Large intestine (tissue), 3 donors: ENCODE data around the gene RPA1. TPM values are rescaled to one million over a fixed set of nuclear protein-coding genes. Genes with fewer than 3 reads are reported as not detected.
"Not testable (repeated sequence)": the region's sequence is repeated elsewhere in the genome, so short reads cannot be mapped to it uniquely, and the experiment has no call there.

Experiments used
- DNase-seq, 2 donors: peaks; one replicate each; pipeline versions ENCODE4 v3.0.0 to v3.0.0-alpha.2; 2013
- H3K27ac ChIP-seq: one replicate; pipeline ENCODE4 v1.5.1; 2013; ENCODE audit warnings: low read length
- H3K27me3 ChIP-seq: 2 replicates; pipeline ENCODE4 v1.6.1; 2013; ENCODE audit warnings: low read length; ENCODE audit not compliant: control insufficient read depth, insufficient read depth
- H3K36me3 ChIP-seq: 2 replicates; pipeline ENCODE4 v1.6.1; 2013; ENCODE audit warnings: low read length; ENCODE audit not compliant: control insufficient read depth, insufficient read depth
- H3K4me1 ChIP-seq: one replicate; pipeline ENCODE4 v1.6.1; 2013; ENCODE audit warnings: low read length; ENCODE audit not compliant: control insufficient read depth, insufficient read depth
- H3K4me3 ChIP-seq: one replicate; pipeline ENCODE4 v1.5.1; 2013; ENCODE audit warnings: low read length
- H3K9me3 ChIP-seq: one replicate; pipeline ENCODE4 v1.6.1; 2013; ENCODE audit warnings: mild to moderate bottlenecking, low read depth, low read length, moderate library complexity; ENCODE audit not compliant: control insufficient read depth
- WGBS: methylation state at CpG from one replicate; pipeline ENCODE4 v1.1.5; 2013; ENCODE audit warnings: low lambda C conversion rate; ENCODE audit not compliant: insufficient coverage; 5-methylcytosine and 5-hydroxymethylcytosine counted together
- polyA plus RNA-seq: library from polyadenylated mRNA; unstranded; fragments of 120-200 nt; gene quantifications from one replicate; pipeline ENCODE4 v1.2.1, GENCODE V29; 2013

RPA1 gene
- polyA plus RNA-seq, 1 donor: 64.4 TPM

- H3K4me1 ChIP-seq: no peaks in the 10 kb centered on the region
- DNase-seq: no peak
- peaks cover 59% of the 10 kb centered on the region for H3K36me3 ChIP-seq
- H3K27me3 ChIP-seq: no peaks in the 10 kb centered on the region
- H3K9me3 ChIP-seq: no peaks in the 10 kb centered on the region
- no peak overlapping the region for H3K27ac ChIP-seq
- no peak overlapping the region for H3K4me3 ChIP-seq
- 100% methylated on average over 1 of the region's 3 CpGs for WGBS
Observed at GRCh38 chr17:1847191-1847590, 17.4 kb downstream of the RPA1 start.

GRCh38 chr17:1852327-1852726 lies 22.5 kb downstream of the RPA1 start:
- no peaks in the 10 kb centered on the region for H3K4me1 ChIP-seq
- WGBS: 89% methylated on average over 4 of the region's 6 CpGs
- no peak for DNase-seq

DNA sequence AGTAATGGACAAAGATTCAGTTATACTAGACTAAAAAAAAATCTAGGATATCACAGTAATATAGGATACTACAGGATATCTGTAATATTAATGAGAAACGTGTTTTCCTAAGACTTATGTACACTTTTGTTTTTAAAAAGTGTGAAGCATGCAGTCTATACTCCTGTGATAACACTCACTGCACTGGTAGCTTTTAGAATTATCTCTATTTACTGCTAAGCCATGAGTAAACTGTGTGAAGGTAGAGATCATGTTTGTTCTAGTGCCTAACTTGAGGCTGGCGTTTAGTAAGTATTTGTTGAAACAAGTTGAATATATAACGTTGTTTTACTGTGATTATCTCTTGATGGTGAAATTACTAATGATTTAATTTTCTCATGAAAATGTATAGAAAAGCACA lies 23.9 kb downstream of the RPA1 start:
- Histone ChIP-seq H3K36me3 (peaks cover 45% of the 10 kb centered on the region), H3K4me1 (no peaks in the 10 kb centered on the region), H3K4me3 (no peak overlapping the region), H3K27ac (no peak overlapping the region), H3K9me3 (no peaks in the 10 kb centered on the region), H3K27me3 (no peaks in the 10 kb centered on the region)
- WGBS: 65% methylated on average over 2 of the region's 3 CpGs
- no peak for DNase-seq

More at GRCh38 chr17:1852327-1852726, 22.5 kb downstream of the RPA1 start:
- H3K27ac ChIP-seq: no peak overlapping the region
- no peak overlapping the region for H3K4me3 ChIP-seq
- H3K9me3 ChIP-seq: no peaks in the 10 kb centered on the region
- peaks cover 48% of the 10 kb centered on the region for H3K36me3 ChIP-seq
- no peaks in the 10 kb centered on the region for H3K27me3 ChIP-seq

DNA sequence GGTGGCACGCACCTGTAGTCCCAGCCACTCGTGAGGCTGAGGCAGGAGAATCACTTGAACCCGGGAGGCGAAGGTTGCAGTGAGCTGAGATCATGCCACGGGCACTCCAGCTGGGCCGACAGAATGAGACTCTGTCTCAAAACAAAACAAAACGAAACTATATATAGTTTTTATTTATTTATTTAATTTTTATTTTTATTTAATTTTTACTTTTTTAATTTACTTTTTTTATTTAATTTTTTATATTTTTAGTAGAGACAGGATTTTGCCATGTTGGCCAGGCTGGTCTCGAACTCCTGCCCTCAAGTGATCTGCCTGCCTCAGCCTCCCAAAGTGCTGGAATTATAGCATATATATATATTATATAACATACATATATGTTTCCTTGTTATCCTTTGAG lies 26.7 kb downstream of the RPA1 start:
- H3K27ac ChIP-seq, DNase-seq, H3K4me3 ChIP-seq, H3K4me1 ChIP-seq, H3K27me3 ChIP-seq, H3K9me3 ChIP-seq: not testable (repeated sequence)
- WGBS: 100% methylated on average over 7 of the region's 8 CpGs
- peaks cover 41% of the 10 kb centered on the region for H3K36me3 ChIP-seq

DNA sequence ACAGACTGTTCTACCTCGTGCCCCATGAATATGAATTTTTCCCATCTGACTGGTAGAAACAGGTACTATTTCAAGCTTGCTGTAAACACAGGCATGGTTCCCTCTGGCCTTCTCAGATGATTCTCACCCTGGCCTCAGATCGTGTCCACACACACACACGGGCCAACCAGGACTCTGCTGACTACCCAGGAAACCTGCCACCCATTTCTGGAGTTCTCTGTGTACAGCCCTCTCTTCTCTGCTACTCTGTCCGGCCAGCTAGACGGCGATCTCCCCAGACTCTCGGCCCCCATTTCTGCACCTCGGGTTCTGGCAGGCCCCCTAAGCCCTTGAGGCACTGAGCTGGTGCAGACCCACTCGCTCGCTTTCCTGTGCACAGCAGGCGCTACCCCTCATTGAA lies 31.2 kb downstream of the RPA1 start:
- Histone ChIP-seq H3K36me3 (peaks cover 16% of the 10 kb centered on the region), H3K4me1 (no peaks in the 10 kb centered on the region), H3K27ac (no peak overlapping the region), H3K4me3 (no peak overlapping the region), H3K27me3 (no peaks in the 10 kb centered on the region), H3K9me3 (no peaks in the 10 kb centered on the region)
- no CpG with 5 or more reads among the region's 11 CpGs for WGBS
- DNase-seq: no peak

GRCh38 chr17:1861391-1862010 lies 31.7 kb downstream of the RPA1 start:
- H3K27me3 ChIP-seq: no peaks in the 10 kb centered on the region
- peaks cover 14% of the 10 kb centered on the region for H3K36me3 ChIP-seq
- no peak overlapping the region for H3K4me3 ChIP-seq
- H3K4me1 ChIP-seq: no peaks in the 10 kb centered on the region
- DNase-seq: no peak
- no peak overlapping the region for H3K27ac ChIP-seq
- 89% methylated on average over 3 of the region's 16 CpGs for WGBS
- H3K9me3 ChIP-seq: no peaks in the 10 kb centered on the region

GRCh38 chr17:1865252-1866037 lies 35.6 kb downstream of the RPA1 start:
- no peak overlapping the region for H3K27ac ChIP-seq
- DNase-seq: peak in 1 of 2 donors; percentile 17
- no peak overlapping the region for H3K4me3 ChIP-seq
- H3K27me3 ChIP-seq: no peaks in the 10 kb centered on the region
- 84% methylated on average over 5 of the region's 17 CpGs for WGBS
- no peaks in the 10 kb centered on the region for H3K4me1 ChIP-seq
- H3K9me3 ChIP-seq: no peaks in the 10 kb centered on the region
- peaks cover 10% of the 10 kb centered on the region for H3K36me3 ChIP-seq

DNA sequence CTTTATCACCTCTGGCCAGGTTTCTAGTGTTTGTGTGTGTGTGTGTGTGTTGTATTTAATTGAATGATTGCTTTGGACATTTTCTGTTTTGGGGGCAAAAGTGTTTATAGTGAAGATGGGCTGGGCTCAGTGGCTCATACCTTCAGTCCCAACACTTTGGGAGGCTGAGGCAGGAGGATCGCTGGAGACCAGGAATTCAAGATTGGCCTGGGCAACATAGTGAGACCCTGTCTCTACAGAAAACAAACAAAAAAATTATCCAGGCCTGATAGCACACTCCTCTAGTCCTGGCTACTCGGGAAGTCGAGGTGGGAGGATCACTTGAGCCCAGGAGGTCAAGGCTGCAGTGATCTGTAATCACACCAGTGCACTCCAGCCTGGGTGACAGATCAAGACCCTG lies 37.5 kb downstream of the RPA1 start:
- WGBS: no CpG with 5 or more reads among the region's 3 CpGs
- H3K36me3 ChIP-seq: peaks cover 12% of the 10 kb centered on the region
- no peaks in the 10 kb centered on the region for H3K9me3 ChIP-seq

GRCh38 chr17:1868090-1868489 lies 38.3 kb downstream of the RPA1 start:
- Histone ChIP-seq H3K27ac (no peak overlapping the region), H3K36me3 (peaks cover 20% of the 10 kb centered on the region), H3K4me1 (no peaks in the 10 kb centered on the region), H3K4me3 (no peak overlapping the region), H3K27me3 (no peaks in the 10 kb centered on the region), H3K9me3 (no peaks in the 10 kb centered on the region)
- DNase-seq: no peak
- 100% methylated on average over 2 of the region's 8 CpGs for WGBS

More for the DNA sequence above, 37.5 kb downstream of the RPA1 start:
- Histone ChIP-seq H3K4me1 (no peaks in the 10 kb centered on the region), H3K27ac (no peak overlapping the region), H3K4me3 (no peak overlapping the region), H3K27me3 (no peaks in the 10 kb centered on the region)
- DNase-seq: no peak

DNA sequence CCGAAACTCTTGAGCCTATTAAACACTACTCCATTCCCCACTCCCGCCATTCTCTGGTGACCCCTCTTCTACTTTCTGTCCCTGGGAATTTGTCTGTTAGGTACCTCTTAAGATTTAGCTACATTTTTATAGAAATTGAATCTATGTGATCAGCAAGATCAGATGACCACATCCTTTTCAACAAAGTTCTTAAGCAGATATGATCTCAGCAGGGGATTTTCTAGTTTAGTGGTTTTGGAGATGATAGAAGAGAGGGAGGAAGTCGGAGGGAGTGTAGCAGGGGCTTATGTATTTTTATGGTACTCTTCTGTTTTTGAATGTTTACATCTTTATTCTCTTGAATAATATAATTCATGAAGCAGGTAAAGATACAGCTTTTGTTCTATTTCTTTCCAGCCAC lies 40.8 kb downstream of the RPA1 start:
- Histone ChIP-seq H3K4me1 (no peaks in the 10 kb centered on the region), H3K4me3 (no peak overlapping the region), H3K9me3 (no peaks in the 10 kb centered on the region), H3K36me3 (peaks cover 33% of the 10 kb centered on the region), H3K27ac (no peak overlapping the region), H3K27me3 (no peaks in the 10 kb centered on the region)
- 100% methylated on average over 1 of the region's 3 CpGs for WGBS
- no peak for DNase-seq
